ENCODE measurements around the gene CEP128.

The CEP128 gene

DNA sequence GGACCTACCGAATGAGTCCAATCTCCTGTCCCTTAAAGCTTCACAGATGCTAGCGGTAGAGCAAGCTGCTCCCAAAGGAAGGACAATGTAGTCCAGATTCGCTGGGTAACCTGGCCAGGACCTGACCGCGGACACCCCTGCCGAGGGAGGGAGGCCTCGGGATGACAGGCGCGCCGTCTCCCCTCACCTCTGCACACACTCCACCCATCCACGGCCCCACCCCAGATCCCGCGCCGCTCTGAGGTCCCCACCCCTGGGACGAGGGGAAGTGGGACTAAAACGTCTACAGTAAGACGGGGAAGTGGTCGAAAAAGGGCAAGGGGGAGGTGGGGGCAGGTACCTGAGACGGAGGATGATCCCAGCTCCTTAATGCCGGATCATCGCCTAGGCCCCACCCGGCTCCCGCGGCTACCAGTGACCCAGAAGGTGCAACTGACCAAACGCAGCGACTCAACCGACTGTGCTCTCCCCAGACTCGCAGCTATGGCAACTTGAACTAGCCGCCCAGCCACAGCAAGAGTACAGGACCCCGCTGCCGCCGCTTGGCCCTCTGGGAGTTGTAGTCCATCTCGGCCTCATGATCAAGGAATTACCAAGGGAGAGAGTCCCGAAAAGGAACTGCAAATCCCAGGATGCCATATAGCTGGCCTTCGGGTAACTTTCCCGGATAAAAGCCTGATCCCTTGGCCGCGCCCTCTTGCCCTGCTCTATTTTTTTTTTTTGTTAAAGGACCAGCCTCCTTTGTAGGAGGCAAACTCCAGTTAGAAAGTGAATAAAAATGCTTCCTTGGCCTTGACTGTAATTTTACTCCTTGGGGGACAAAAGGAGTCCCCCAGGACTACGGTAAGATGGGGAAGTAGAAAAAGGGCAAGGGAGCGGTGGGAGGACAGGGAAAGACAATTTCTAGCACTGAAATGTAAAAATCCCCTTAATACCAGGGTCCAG, at the start of gene CEP128:
TSS of gene CEP128 (minus strand) at position 498 of the 945 bp plus-strand sequence.
- DNase-seq (ENCODE audit: low spot score) = peak; percentile 96

DNA sequence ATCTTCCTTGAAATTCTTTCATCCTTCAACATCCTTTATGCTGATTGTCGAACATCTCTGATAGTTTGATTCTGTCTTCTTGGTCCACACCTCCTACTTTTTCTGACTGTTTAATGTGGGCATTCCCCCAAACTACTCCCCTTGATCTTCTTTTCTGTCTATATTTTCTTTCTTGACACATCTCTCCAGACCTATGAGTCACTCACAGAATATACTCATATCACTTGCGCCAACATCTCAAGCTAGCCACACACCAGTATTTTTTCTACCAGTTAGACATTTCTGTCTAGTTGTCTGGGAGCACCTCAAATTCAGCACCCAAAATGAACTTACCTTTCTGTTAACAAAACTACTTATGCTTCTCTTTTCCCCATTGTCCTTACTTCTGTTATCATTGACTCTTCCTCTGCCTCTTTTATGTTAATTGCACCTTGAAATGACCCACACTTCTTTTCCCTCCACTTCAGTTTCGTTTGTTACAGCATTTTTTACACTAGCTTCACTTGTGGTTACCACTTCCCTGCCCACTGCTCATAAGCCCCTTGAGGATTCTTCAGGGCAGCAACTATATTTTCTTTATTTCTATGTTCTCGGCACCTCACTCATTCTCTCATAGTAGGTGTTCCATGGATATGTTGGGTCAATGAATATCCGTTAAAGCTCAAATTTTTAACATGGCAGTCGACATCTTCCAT, 47.3 kb upstream of the CEP128 start:
- DNase-seq (ENCODE audit: low spot score) = no peak

GRCh38 chr14:80988192-80988591, 46.7 kb upstream of the CEP128 start:
- no peak for DNase-seq (ENCODE audit: low spot score)

GRCh38 chr14:80987235-80988032, 45.9 kb upstream of the CEP128 start:
- DNase-seq (ENCODE audit: low spot score) = peak; percentile 68

- DNase-seq (ENCODE audit: low spot score) = no peak
Observed at GRCh38 chr14:80982711-80983110, 41.2 kb upstream of the CEP128 start.

DNA sequence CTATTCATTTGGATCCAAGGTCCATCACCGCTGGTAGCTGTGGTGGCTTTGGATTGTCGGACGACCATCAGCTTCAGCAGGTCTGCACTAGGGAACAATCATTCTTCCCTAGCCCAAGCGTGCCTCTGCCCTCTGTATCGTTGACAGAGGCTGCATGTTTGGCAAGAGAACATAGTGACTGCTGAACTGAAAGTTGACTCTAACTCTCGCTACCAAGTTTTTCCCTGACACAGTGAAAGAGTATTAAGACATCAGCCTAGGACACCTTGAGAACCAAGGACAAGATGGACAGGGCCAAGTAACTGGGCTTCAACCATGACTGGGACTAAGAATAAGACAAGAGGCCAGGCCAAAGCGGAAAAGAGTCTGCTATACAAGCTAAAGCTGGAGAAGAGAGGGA, 40.1 kb upstream of the CEP128 start:
- no peak for DNase-seq (ENCODE audit: low spot score)

- no peak for DNase-seq (ENCODE audit: low spot score)
Observed at GRCh38 chr14:80981156-80981555, 39.6 kb upstream of the CEP128 start.

- DNase-seq (ENCODE audit: low spot score) = peak; percentile 42
Observed at GRCh38 chr14:80979951-80980350, 38.4 kb upstream of the CEP128 start.

GRCh38 chr14:80978403-80978802, 36.9 kb upstream of the CEP128 start:
- no peak for DNase-seq (ENCODE audit: low spot score)

DNA sequence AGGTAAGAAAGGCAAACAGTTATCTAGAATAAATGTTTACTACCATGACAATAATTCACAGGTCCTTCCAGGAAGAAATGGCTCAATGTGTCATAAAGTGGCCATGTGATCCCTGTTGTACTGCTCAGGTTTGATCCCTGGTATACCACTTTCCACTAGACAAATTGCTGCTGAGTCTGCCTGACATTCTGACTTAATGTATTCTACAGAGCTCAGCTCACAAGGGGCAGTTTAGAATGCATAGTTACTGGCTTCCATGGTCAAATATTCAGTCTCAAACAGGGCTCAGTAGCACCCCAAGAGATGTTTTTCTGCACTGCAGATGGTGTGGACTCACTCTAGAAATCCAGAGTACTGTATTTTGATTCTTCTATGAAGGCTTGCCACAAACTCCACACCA, 35.7 kb upstream of the CEP128 start:
- no peak for DNase-seq (ENCODE audit: low spot score)

- no peak for DNase-seq (ENCODE audit: low spot score)
Observed at GRCh38 chr14:80974679-80975078, 33.1 kb upstream of the CEP128 start.

DNA sequence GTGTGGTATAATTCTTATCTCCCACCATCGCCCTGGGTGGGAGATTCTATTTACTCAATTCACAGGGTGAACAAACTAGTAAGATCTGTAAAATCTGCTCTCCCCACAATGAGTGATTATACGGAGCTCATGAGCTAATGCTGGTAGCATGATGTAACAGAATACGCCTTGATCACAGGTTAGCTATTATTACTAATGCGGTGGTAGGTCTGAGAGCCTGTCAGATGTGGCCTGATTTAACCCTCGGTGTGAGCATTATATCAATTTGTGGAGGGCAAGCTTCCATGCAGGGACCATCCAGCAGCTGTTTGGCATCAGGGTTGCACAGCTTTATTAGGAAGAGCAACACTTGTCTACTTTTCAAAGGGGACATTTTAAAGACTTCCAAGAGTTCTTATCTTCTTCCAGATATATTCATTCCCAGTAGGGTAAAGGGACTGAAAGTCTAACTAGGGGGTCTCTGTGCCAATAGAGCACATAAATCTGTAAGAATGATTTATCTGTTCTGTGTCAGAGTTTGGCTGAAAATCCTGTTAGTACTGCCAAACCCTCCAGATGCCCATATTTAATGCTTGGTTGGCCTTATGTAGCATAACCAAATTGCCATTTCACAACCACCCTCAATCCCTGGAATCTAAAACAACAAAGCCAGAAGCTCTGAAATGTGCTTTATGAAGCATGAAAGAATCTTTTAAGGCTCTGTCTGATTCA, 32.5 kb upstream of the CEP128 start:
- no peak for DNase-seq (ENCODE audit: low spot score)

DNA sequence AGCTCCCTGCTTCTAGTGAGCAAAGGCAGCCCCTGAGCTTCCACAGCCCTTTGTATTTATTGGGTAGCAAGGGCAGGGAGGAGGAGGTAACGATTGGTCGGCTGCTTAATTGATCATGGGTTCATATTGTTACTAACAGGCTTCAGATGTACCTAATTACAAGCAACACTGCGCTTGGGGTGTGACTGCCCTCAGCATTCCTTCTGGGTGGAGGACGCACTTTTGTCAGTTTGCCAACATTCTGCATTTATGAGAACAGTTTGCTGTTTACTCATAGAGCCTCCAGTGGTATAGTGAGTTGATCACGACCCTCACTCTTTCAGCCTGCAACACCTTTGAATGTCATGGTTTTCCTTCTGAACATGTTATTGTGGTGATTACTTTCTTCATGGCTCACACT, 23.5 kb upstream of the CEP128 start:
- DNase-seq (ENCODE audit: low spot score) = no peak

DNA sequence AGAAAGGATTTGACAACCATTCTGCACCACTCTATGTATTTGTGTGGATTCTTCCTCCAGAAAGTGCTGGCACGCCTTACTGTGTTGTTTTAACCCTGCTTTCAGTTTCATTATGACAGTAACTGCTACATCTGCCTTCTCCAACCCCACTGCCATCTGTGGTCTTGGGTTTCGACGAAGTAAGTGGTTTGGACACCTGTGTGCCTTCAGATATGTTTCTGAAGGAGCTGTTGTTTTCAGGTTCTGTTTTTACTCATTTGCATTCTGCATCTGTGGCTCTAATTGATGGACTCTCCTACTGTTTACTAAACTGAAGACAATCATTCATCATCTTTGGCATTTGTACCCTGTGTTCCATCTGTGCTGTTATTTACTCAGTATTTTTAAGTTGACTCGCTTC, 18.0 kb upstream of the CEP128 start:
- DNase-seq (ENCODE audit: low spot score) = no peak

DNA sequence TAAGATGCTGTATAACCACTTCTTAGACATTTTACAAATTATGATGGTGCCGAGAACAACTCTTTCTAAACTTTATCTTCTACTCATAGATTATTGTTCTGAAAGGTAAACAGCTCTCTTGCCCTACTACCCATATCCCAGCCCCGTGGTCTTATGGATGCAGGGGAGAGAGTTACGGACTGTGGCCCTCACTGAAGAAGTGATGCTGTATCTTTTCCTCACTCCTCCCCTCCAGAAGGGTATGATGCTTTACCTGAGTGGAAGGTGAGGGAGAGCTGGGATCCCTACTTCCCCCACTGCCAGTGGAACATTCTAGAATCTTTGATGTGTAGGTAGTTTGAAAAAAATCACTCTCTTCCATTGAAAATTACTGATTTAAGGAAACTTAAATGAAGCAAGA, 17.4 kb upstream of the CEP128 start:
- DNase-seq (ENCODE audit: low spot score) = no peak

DNA sequence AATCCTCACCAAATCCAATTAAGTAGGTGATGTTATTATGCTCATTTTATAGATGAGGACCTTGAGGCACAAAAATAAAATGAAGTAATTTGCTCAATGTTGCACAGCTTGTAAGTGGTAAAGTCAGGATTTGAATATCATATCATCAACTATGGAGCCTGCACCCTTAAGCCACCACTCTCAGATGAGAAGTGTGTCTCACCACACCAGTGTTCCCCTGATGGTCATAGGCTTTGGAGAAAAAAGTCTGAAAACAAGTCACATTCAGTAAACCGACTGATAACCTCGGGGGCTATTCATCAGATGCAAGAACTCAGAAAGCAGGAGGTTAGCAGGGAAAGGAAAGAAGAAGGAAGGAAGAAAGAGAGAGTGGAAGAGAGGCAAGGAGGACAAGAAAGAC, 16.7 kb upstream of the CEP128 start:
- DNase-seq (ENCODE audit: low spot score) = no peak

GRCh38 chr14:80957613-80958012, 16.1 kb upstream of the CEP128 start:
- DNase-seq (ENCODE audit: low spot score) = no peak

DNA sequence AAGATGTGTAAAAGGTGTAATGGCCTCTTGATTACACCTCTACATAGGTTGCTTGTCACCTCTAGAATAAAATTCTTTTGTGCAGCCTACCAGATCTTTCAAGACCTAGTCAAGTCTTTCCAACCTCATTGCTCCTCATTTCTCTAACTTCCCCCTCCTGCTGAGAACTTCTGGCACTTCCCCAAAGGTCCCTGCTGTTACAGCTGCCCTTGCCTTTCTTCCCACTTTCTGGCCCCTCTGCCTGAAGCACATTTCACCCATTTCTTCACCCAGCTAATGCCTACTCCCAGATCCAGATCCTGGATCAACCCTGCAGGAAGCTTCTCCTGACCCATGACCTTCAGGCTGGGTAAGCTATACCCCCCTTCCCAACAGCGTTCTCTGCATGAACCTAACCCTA, 15.4 kb upstream of the CEP128 start:
- DNase-seq (ENCODE audit: low spot score) = no peak

GRCh38 chr14:80956102-80956501, 14.6 kb upstream of the CEP128 start:
- no peak for DNase-seq (ENCODE audit: low spot score)

DNA sequence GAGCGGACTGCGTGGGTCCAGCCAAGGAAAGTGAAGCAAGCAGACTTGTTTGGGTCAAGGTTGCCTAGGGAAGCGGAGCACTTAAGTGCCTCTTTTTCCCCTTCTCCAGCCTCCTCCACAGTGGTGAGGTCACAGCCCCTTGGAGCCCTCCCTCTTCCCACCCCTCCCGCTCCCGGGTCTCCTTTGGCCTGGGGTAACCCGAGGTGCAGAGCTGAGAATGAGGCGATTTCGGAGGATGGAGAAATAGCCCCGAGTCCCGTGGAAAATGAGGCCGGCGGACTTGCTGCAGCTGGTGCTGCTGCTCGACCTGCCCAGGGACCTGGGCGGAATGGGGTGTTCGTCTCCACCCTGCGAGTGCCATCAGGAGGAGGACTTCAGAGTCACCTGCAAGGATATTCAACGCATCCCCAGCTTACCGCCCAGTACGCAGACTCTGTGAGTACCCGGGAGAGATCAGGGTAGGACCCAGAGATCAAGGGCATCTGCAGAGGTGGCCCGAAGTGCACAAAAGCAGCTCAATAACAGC, 13.9 kb upstream of the CEP128 start, which contains the start of gene TSHR:
TSS of gene TSHR (plus strand) at position 206 of the 526 bp plus-strand sequence. CDS start at position 266, 60 bp downstream.
- no peak for DNase-seq (ENCODE audit: low spot score)

DNA sequence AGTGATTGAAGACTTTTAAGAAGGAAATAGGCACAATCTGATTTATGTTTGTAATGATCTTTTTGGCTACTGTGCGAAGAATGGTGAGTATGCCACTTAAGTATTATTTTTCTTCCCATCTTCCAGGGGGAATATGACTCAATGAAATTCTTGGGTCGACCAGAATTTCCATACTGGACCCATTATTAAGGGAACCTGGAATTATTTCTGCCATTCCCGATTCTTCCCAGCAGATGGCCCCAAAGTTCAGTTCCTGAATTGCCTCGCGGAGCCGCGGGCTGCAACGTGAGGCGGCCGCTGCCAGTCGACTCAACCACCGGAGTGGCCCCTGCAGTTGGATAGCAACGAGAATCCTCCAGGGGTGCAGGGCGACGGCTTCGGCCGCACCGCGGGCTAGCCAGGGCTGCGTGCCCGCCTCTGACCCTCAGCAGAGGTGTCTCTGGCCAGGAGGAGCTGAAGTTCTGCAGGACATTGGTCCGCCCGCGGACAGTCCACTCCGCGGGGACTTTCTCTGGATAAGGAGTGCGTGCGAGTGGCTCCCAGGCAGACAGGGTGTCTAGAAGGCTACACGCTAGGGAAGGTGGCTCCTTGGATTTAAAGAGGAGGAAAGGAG, 13.3 kb upstream of the CEP128 start:
- DNase-seq (ENCODE audit: low spot score) = peak; percentile 79

Measured in putamen (tissue), 1 donor.